GM12891 (cell line): Measurements from ENCODE around the gene DIP2A.
"Not testable (repeated sequence)": the region's sequence is repeated elsewhere in the genome, so short reads cannot be mapped to it uniquely, and the experiment has no call there.

Experiments used
- DNase-seq: peaks from one replicate; pipeline ENCODE4 v3.0.0; 2011; ENCODE audit warnings: low spot score; ENCODE audit not compliant: insufficient read length
- FAIRE-seq: peaks from 2 replicates; lab custom pipeline; 2011; peaks lifted over from hg19 to GRCh38; lab: Jason Lieb, UNC
- PAX5 ChIP-seq: IDR thresholded peaks from 2 replicates; pipeline ENCODE4 v1.6.1; 2011; ENCODE audit warnings: low read length, moderate library complexity, mild to moderate bottlenecking; ENCODE audit not compliant: insufficient read depth, severe bottlenecking
- POLR2A ChIP-seq: IDR thresholded peaks from 2 replicates; pipeline ENCODE4 v1.6.1; 2011; ENCODE audit warnings: low read depth, low read length, control low read depth
- POLR2AphosphoS5 ChIP-seq: IDR thresholded peaks from 2 replicates; pipeline ENCODE4 v1.6.1; 2011; ENCODE audit warnings: low read depth, low read length, control low read depth
- POU2F2 ChIP-seq: IDR thresholded peaks from 2 replicates; pipeline ENCODE4 v1.6.1; 2011; ENCODE audit warnings: low read depth, mild to moderate bottlenecking, control low read depth, low read length, moderate library complexity
- SPI1 ChIP-seq: IDR thresholded peaks from 2 replicates; pipeline ENCODE4 v1.6.1; 2011; ENCODE audit warnings: low read depth, low read length, control low read depth
- TAF1 ChIP-seq: IDR thresholded peaks from 2 replicates; pipeline ENCODE4 v1.6.1; 2011; ENCODE audit warnings: low read depth, low read length, control low read depth

Gene DIP2A

DNA sequence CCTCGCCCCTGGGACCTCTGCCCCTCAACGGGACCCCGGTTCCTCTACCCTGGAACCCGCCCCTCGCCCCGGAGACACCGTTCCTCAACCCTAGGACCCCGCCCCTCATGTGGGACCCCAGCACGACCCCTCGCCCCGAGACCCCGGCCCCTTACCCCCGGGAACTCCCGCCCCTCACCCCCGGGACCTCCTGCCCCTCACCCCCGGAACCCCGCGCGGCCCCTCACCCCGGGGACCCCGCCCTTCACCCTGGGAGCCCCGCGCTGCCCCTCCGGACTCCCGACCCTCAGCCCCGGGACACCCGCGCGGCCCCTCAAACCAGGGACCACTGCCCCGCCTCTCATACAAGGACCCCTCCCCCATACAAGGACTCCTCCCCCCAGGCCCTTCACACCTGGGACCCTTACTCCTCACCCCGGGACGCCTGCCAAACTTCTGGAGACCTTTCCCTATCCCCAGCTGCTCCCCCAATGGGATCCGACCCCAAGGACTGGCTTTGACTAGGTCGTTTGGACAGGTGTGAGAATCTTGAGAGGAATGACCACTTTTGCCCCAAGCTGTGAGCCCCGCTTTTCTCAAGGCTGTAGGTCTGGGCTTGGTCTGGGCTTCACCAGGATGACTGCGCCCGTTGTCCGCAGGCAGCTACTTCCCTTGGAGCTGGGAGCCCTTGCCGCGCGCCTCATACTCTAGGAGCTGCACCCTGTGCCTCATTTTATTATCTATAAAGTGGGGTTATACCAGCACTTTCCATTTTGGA lies 843 bp downstream of the DIP2A start:
- FAIRE-seq: no peak
- TF ChIP-seq POLR2AphosphoS5 (no peak), POU2F2 (no peak), TAF1 (no peak), PAX5 (no peak), POLR2A (no peak), SPI1 (no peak)
- no peak for DNase-seq

DNA sequence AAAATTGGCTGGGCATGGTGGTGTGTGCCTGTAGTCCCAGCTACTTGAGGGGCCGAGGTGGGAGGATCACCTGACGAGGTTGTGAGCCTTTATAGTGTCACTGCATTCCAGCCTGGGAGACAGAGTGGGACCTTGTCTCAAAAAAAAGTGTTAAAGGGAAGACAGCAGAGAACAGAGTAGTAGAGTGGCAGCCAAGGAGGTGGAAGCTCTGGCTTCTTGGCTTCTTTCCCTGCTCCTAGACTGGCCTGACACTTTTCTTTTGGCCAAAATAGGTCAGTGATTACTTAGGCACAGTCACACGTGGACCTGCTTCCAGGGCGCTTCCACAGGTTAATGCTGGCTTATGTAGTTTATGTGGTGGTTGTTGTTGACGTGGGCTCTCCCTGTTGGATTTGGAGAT lies 3.2 kb downstream of the DIP2A start:
- no peak for DNase-seq
- FAIRE-seq: no peak
- no peak for TF ChIP-seq TAF1
- no peak for TF ChIP-seq SPI1
- TF ChIP-seq PAX5: no peak
- no peak for TF ChIP-seq POLR2AphosphoS5
- TF ChIP-seq POLR2A: no peak
- no peak for TF ChIP-seq POU2F2

DNA sequence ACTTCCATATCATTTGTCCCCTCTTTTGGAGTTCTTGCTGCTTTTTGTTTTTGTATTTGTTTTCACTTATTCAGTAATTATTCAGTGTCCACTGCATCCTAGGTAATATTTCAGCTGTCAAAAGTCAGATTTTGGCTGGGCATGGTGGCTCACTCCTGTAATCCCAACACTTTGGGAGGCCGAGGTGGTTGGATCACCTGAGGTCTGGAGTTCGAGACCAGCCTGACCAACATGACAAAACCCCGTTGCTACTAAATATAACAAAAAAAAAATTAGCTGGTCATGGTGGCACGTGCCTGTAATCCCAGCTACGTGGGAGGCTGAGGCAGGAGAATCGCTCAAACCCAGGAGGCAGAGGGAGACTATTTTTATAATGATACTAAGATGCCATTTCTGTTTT lies 6.5 kb downstream of the DIP2A start:
- DNase-seq, FAIRE-seq: not testable (repeated sequence)

DNA sequence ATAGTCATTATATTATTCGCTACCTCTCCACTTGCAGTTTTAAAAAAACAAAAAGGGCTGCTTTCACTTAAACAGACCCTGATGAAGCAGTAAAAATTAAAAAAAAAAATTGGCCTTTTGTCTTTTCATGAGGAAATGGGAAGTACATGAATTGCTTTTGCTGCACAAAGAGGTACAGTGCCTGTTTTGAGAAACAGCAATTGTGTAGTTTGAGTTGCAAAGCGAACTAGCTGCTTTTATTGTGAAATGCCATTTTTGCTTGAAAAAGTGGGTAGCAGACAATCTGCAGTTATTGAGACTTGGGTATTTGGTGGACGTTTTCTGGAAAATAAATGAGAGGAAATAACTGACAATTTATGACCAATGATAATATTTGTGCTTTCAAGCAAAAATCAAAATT lies 7.0 kb downstream of the DIP2A start:
- DNase-seq (no peak), FAIRE-seq (no peak)
- TF ChIP-seq POLR2A: no peak
- TF ChIP-seq TAF1: no peak
- no peak for TF ChIP-seq POLR2AphosphoS5
- no peak for TF ChIP-seq SPI1
- no peak for TF ChIP-seq POU2F2
- no peak for TF ChIP-seq PAX5

DNA sequence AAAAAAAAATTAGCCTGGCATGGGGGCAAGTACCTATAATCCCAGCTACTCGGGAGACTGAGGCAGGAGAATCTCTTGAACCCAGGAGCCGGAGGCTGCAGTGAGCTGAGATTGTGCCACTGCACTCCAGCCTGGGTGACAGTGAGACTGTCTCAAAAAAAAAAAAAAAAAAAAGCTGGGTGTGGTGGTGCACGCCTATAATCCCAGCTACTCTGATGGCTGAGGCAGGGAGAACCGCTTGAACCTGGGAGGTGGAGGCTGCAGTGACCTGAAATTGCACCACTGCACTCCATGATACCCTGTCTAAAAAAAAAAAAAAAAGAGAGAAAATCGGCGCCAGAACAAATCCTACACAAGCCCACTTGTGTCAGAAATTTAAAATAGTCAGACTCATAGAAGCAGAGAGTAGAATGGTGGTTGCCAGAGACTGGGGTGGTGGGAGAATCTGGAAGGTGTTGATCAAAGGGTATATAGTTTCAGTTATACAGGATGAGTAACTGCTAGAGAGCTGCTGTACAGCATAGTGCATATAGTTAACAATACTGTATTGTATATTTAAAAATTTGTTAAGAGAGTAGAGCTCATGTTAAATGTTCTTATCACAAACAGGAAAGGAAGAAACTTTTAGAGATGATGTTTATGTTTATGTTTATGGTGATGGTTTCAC lies 9.6 kb downstream of the DIP2A start:
- FAIRE-seq: no peak
- TF ChIP-seq POLR2A (no peak), SPI1 (no peak), POU2F2 (no peak), POLR2AphosphoS5 (no peak), TAF1 (no peak), PAX5 (no peak)

DNA sequence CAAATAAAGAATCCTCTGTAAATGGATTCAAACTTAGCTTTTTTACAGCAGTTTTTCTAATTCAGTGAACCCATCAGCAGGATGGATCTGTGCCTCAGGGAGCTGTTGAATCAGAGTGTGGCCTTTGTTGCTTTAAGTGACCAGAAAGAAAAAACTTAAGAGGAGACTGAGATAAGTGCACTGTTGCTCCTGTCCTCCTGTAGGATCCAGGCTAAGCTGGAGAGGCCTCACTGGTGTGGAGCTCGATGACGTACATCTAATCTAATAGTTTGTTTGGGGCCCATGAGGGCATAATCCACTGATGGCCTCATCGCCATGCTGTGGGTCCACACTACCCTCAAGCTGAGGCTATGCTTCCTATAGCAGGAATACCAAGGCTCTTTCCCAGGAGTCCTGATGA lies 10.6 kb downstream of the DIP2A start:
- DNase-seq (no peak), FAIRE-seq (no peak)
- no peak for TF ChIP-seq POU2F2
- TF ChIP-seq TAF1: no peak

More for the DNA sequence above, 9.6 kb downstream of the DIP2A start:
- DNase-seq: no peak

DNA sequence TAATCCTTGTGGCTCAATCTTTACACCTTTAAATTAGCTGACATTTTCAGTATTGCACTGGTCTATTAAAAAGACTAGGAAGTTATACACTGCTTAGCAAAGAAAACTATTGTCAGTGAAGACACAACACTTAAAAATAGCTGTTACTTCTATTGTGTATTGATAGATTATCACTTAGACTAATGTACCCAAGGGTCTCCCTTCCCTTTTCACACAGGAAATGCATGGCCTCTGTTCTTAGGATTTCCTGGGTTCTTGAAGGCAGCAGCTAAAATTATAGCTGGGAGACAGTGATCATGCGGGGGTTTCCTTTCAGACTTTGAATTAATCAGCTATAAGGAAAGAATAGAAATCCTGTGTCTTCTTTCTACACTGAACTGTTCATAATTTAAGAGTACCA lies 12.8 kb downstream of the DIP2A start:
- no peak for DNase-seq
- TF ChIP-seq POLR2AphosphoS5 (no peak), POLR2A (no peak), POU2F2 (no peak), SPI1 (no peak), TAF1 (no peak), PAX5 (no peak)
- FAIRE-seq: no peak

DNA sequence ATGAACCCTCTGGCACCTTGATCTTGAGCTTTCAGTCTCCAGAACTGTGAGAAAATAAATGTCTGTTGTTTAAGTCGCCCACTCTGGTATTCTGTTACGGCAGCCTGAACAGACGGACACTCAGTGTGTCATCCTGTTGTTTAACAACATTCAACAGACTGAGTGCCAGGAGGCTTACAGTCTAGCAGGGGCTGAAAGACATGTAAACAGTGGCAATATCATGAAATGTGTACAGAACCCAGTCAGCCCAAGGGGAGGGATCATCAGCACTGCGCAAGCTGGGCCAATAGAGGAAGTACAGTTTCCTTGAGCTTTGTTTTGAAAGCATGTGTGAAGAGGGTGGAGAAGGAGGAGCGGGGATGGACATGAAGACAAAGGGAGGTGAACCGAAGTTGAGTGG lies 13.6 kb downstream of the DIP2A start:
- no peak for DNase-seq
- no peak for TF ChIP-seq POU2F2
- no peak for TF ChIP-seq POLR2A
- TF ChIP-seq PAX5: no peak
- TF ChIP-seq TAF1: no peak
- TF ChIP-seq POLR2AphosphoS5: no peak
- TF ChIP-seq SPI1: no peak
- FAIRE-seq: no peak

DNA sequence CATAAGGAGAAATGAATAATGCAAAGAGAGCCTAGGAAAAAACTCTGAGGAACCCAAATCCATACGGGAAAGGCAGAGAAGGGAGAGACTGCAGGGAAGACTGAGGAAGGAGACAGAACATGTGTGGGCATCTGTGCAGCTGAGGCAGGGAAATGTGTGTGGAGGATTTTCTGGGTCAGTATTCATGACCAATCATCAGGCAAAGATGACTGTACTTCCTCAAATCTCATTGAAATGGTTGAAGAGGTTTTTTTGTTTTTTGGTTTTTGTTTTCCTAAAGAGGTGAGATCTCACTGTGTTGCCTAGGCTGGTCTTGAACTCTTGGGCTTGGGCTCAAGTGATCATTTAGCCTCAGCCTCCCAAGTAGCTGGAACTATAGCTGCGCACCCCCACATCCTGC lies 15.7 kb downstream of the DIP2A start:
- FAIRE-seq (no peak), DNase-seq (no peak)
- TF ChIP-seq TAF1 (no peak), SPI1 (peak; percentile 59)

DNA sequence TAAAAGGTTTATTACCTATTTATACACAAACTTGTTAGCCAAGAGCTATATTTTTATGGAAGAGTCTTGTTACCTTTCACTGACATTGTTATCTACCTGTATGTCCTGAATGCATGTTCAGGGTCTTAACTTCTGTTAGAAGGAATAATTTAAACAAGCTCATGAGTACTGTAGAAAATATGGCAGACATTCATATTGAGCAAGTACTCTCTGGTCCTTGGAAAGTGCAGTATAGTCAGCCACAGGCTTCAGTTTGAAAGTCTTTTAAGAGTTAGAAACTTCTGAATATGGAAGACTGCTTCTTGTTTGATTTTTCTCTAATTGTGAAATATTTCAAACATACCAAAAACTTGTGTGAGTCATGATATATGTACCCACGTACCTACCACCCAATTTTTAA lies 16.6 kb downstream of the DIP2A start:
- TF ChIP-seq POLR2AphosphoS5 (no peak), SPI1 (no peak), POU2F2 (no peak), POLR2A (no peak), PAX5 (no peak), TAF1 (no peak)
- DNase-seq (no peak), FAIRE-seq (no peak)
